GM12878 (cell line): Measurements from ENCODE around the gene TRAF7. TPM values are rescaled to one million over a fixed set of nuclear protein-coding genes. Genes with fewer than 3 reads are reported as not detected.

Source experiments
- ATAC-seq: fragments of 200-7000 bp; cut with Tn5 transposase; 3 replicates; pipeline ENCODE4 v1.9.1; 2020; ENCODE audit warnings: mild to moderate bottlenecking, moderate library complexity
- BruUV-seq: library from RNA; stranded (reverse); fragments of 400-500 nt; replicated peaks from 2 replicates; lab custom pipeline; 2021; lab: Mats Ljungman, UMichigan
- CTCF ChIA-PET: fragments of 300-600 bp; sonication (Branson Sonifier 250); formaldehyde crosslinking; extraction: SDS; loops from one replicate; lab custom pipeline; 2021; ENCODE audit warnings: inconsistent platforms; lab: Yijun Ruan, JAX
- POLR2A ChIA-PET: fragments of 350-600 bp; formaldehyde crosslinking; extraction: SDS; loops from one replicate; lab custom pipeline; 2021; ENCODE audit warnings: inconsistent platforms; lab: Charles Lee
- RAD21 ChIA-PET: fragments of 300-600 bp; sonication (Branson Sonifier 250); formaldehyde crosslinking; loops from one replicate; lab custom pipeline; 2023; ENCODE audit warnings: antibody characterized with exemption; ENCODE audit not compliant: unreplicated experiment; lab: Charles Lee
- SMC1A ChIA-PET: fragments of 300-600 bp; sonication (Branson Sonifier 250); formaldehyde crosslinking; loops from one replicate; lab custom pipeline; 2023; ENCODE audit not compliant: unreplicated experiment, uncharacterized antibody; lab: Charles Lee
- DNase-seq: peaks from one replicate; pipeline ENCODE4 v3.0.0-alpha.2; 2011; ENCODE audit warnings: low read depth, low spot score
- FAIRE-seq: peaks from 3 replicates; lab custom pipeline; 2011; peaks lifted over from hg19 to GRCh38; lab: Jason Lieb, UNC
- H2AFZ ChIP-seq: 2 replicates; pipeline ENCODE4 v1.6.0; 2011; ENCODE audit warnings: low read depth, low read length, control low read depth; ENCODE audit not compliant: control insufficient read depth
- H3K27ac ChIP-seq: 2 replicates; pipeline ENCODE4 v1.5.1; 2011; ENCODE audit warnings: control low read depth; ENCODE audit not compliant: control insufficient read depth, insufficient read depth
- H3K27me3 ChIP-seq, 2 experiments: replicated peaks in 1 of 2; 2 replicates each; pipeline versions ENCODE4 v1.6.0 to v1.6.1; 2011; ENCODE audit warnings: low read length in 1 of 2; ENCODE audit not compliant: control insufficient read depth in 2 of 2, insufficient read depth in 2 of 2
- H3K36me3 ChIP-seq, 2 experiments: 2 replicates each; pipeline ENCODE4 v1.5.1; 2011; ENCODE audit warnings: low read length in 1 of 2; ENCODE audit not compliant: control insufficient read depth in 2 of 2, insufficient read depth in 2 of 2
- H3K4me1 ChIP-seq: 2 replicates; pipeline ENCODE4 v1.6.1; 2011; ENCODE audit warnings: mild to moderate bottlenecking, low read length, moderate library complexity, mixed read lengths; ENCODE audit not compliant: control insufficient read depth, insufficient read depth
- H3K4me2 ChIP-seq: 2 replicates; pipeline ENCODE4 v1.6.0; 2011; ENCODE audit warnings: control low read depth; ENCODE audit not compliant: control insufficient read depth, insufficient read depth
- H3K4me3 ChIP-seq: fragments of 200-600 bp; sonication (generic); 2 replicates; pipeline ENCODE4 v1.5.1; 2016
- H3K79me2 ChIP-seq: 2 replicates; pipeline ENCODE4 v1.6.0; 2011; ENCODE audit warnings: low read length; ENCODE audit not compliant: control insufficient read depth, insufficient read depth
- H3K9ac ChIP-seq: 2 replicates; pipeline ENCODE4 v1.8.0; 2011; ENCODE audit warnings: low read length, control low read depth, mixed read lengths; ENCODE audit not compliant: control insufficient read depth, insufficient read depth
- H3K9me3 ChIP-seq: replicated peaks from 3 replicates; pipeline ENCODE4 v1.5.1; 2011; ENCODE audit warnings: mild to moderate bottlenecking, low read length; ENCODE audit not compliant: control insufficient read depth, insufficient read depth
- H4K20me1 ChIP-seq: 2 replicates; pipeline ENCODE4 v1.6.0; 2011; ENCODE audit not compliant: control insufficient read depth, insufficient read depth
- E4F1 ChIP-seq: fragments of 450-650 bp; IDR thresholded peaks from 2 replicates; pipeline ENCODE4 v1.6.1; 2018; ENCODE audit warnings: borderline replicate concordance, mild to moderate bottlenecking; ENCODE audit not compliant: partially characterized antibody
- GATAD2B ChIP-seq: fragments of 450-650 bp; conservative IDR thresholded peaks from 2 replicates; pipeline ENCODE4 v1.6.1; 2017; ENCODE audit warnings: low read depth, mild to moderate bottlenecking, moderate library complexity
- SP1 ChIP-seq: IDR thresholded peaks from one replicate; pipeline ENCODE4 v1.6.1; 2011; ENCODE audit warnings: low read depth, low read length
- ZNF622 ChIP-seq: fragments of 450-650 bp; IDR thresholded peaks from 2 replicates; pipeline ENCODE4 v1.6.1; 2017; ENCODE audit warnings: mild to moderate bottlenecking, inconsistent platforms
- ZSCAN29 ChIP-seq: fragments of 450-650 bp; IDR thresholded peaks from 2 replicates; pipeline ENCODE4 v1.6.1; 2017; ENCODE audit warnings: mild to moderate bottlenecking, moderate library complexity
- WGBS: methylation state at CpG from one replicate; pipeline ENCODE4 v1.1.6; 2016; ENCODE audit warnings: low lambda C conversion rate; ENCODE audit not compliant: insufficient replicate concordance, insufficient coverage; ENCODE audit errors: missing lambda C conversion rate; 5-methylcytosine and 5-hydroxymethylcytosine counted together
- in situ Hi-C: fragments of 300-500 bp; cut with MboI; formaldehyde crosslinking; loops from 9 replicates; pipeline ENCODE4 v1.14.3; 2018; ENCODE audit warnings: mixed read lengths
- intact Hi-C: fragments of 100-400 bp; cut with micrococcal nuclease; formaldehyde crosslinking; loops from one replicate; pipeline ENCODE4 v1.14.2; 2022; ENCODE audit not compliant: unreplicated experiment
- polyA plus RNA-seq, 11 experiments: library from polyadenylated mRNA; depleted of rRNA in 4 of 11; unstranded in 6 of 11; stranded (reverse) in 5 of 11; fragments of >200 nt; fragmentation: Nextera tagmentation in 4 of 11; fragmentation: Illumina TruSeq in 1 of 11; extraction: Ambion mirVana in 4 of 11; extraction: Trizol in 1 of 11; gene quantifications; 1 replicate in 1 of 11; 2 replicates in 10 of 11; pipeline versions ENCODE4 v1.2.1 to v1.2.3, GENCODE V29; 2011 to 2016; ENCODE audit warnings: inconsistent platforms in 2 of 11, missing spikeins in 2 of 11, low read depth in 1 of 11
- total RNA-seq, 4 experiments: library from RNA; depleted of rRNA in 3 of 4; stranded (reverse); fragments of >200 nt in 3 of 4; fragmentation: Illumina TruSeq in 1 of 4; extraction: Trizol in 1 of 4; gene quantifications; 2 replicates each; pipeline versions ENCODE4 v1.2.1 to v1.2.3, GENCODE V29; 2013 to 2021

Gene TRAF7
- total and polyA plus RNA-seq, 10 of the 15 experiments (the other 5 are each of a cell fraction or from before 2014, with no cell fraction given), result 0.61 to 87.0 (median 30.0) TPM

GRCh38 chr16:2173916-2174315 lies 18.3 kb downstream of the TRAF7 start:
- H3K36me3 ChIP-seq, result peaks cover 7 to 11% of the 10 kb centered on the region in 2 experiments; a peak in 3 of 4 replicates

More at GRCh38 chr16:2173916-2174315, 18.3 kb downstream of the TRAF7 start:
- BruUV-seq, result no TSS peak
- ChIA-PET POLR2A (no interaction called here), CTCF (no interaction called here), RAD21 (no interaction called here), SMC1A (no interaction called here)
- 92% methylated on average over 3 of the region's 4 CpGs for WGBS
- DNase-seq (no peak), ATAC-seq (no peak), FAIRE-seq (no peak)
- no peaks in the 10 kb centered on the region for H3K9me3 ChIP-seq
- H3K79me2 ChIP-seq, result no peaks in the 10 kb centered on the region
- H2AFZ ChIP-seq, result no peak overlapping the region
- H3K4me3 ChIP-seq, result no peak overlapping the region
- H3K9ac ChIP-seq, result no peak overlapping the region
- intact Hi-C loops (no loop called here), in situ Hi-C loops (no loop called here)
- no peaks in the 10 kb centered on the region for H3K4me1 ChIP-seq
- no peak for TF ChIP-seq E4F1
- no peak for TF ChIP-seq SP1
- TF ChIP-seq ZNF622, result no peak
- no peak for TF ChIP-seq GATAD2B
- no peak for TF ChIP-seq ZSCAN29
- H3K27ac ChIP-seq, result no peak overlapping the region
- no peaks in the 10 kb centered on the region for H4K20me1 ChIP-seq
- no peak overlapping the region for H3K4me2 ChIP-seq
- H3K27me3 ChIP-seq, result no peaks in the 10 kb centered on the region
